IMR-90 (cell line): ENCODE results near the gene RTF1. TPM values are rescaled to one million over a fixed set of nuclear protein-coding genes. Genes with fewer than 3 reads are reported as not detected.

Source experiments
- ATAC-seq: fragments of 200-7000 bp; cut with Tn5 transposase; 2 replicates; pipeline ENCODE4 v1.9.1; 2020; ENCODE audit warnings: low read depth, mild to moderate bottlenecking, moderate library complexity
- BruUV-seq: library from RNA; stranded (reverse); fragments of 400-500 nt; replicated peaks from 2 replicates; lab custom pipeline; 2021; lab: Mats Ljungman, UMichigan
- CTCF ChIA-PET: fragments of 300-600 bp; formaldehyde crosslinking; extraction: SDS; loops from one replicate; lab custom pipeline; 2021; ENCODE audit warnings: antibody characterized with exemption; lab: Yijun Ruan, JAX
- POLR2A ChIA-PET: fragments of 300-600 bp; sonication (Branson Sonifier 250); formaldehyde crosslinking; loops from one replicate; lab custom pipeline; 2022; ENCODE audit warnings: antibody characterized with exemption; ENCODE audit not compliant: unreplicated experiment; lab: Charles Lee
- DNase-seq: peaks from one replicate; pipeline ENCODE4 v3.0.0; 2013
- H2AFZ ChIP-seq: replicated peaks from 2 replicates; pipeline ENCODE3; 2013; ENCODE audit warnings: low read length, mild to moderate bottlenecking; ENCODE audit not compliant: poor library complexity
- H2AK5ac ChIP-seq: 2 replicates; pipeline ENCODE4 v1.6.1; 2013; ENCODE audit warnings: low read depth, low read length, inconsistent platforms
- H2AK9ac ChIP-seq: replicated peaks from 2 replicates; pipeline ENCODE3; 2013; ENCODE audit warnings: mild to moderate bottlenecking, low read depth, low read length, moderate library complexity; ENCODE audit not compliant: poor library complexity
- H2BK120ac ChIP-seq: 2 replicates; pipeline ENCODE4 v1.6.1; 2013; ENCODE audit warnings: low read depth, low read length, inconsistent platforms
- H2BK15ac ChIP-seq: 3 replicates; pipeline ENCODE4 v1.6.1; 2013; ENCODE audit warnings: low read depth, low read length, inconsistent platforms
- H2BK20ac ChIP-seq: 2 replicates; pipeline ENCODE4 v1.6.1; 2013; ENCODE audit warnings: low read depth, mild to moderate bottlenecking, inconsistent platforms, low read length, moderate library complexity
- H2BK5ac ChIP-seq: 2 replicates; pipeline ENCODE4 v1.6.1; 2013; ENCODE audit warnings: mild to moderate bottlenecking, low read depth, low read length, inconsistent platforms; ENCODE audit not compliant: poor library complexity, severe bottlenecking
- H3K14ac ChIP-seq: replicated peaks from 2 replicates; pipeline ENCODE4 v1.6.1; 2013; ENCODE audit warnings: low read depth, low read length, inconsistent platforms
- H3K18ac ChIP-seq: 2 replicates; pipeline ENCODE4 v1.6.1; 2013; ENCODE audit warnings: low read depth, low read length, control low read depth
- H3K23ac ChIP-seq: 2 replicates; pipeline ENCODE4 v1.6.1; 2013; ENCODE audit warnings: low read depth, low read length, inconsistent platforms
- H3K27ac ChIP-seq: 2 replicates; pipeline ENCODE4 v1.5.1; 2013; ENCODE audit warnings: mild to moderate bottlenecking, control low read depth, low read length; ENCODE audit not compliant: insufficient read depth
- H3K27me3 ChIP-seq: 2 replicates; pipeline ENCODE4 v1.6.1; 2013; ENCODE audit warnings: low read length; ENCODE audit not compliant: control insufficient read depth, insufficient read depth
- H3K36me3 ChIP-seq: 2 replicates; pipeline ENCODE4 v1.6.1; 2013; ENCODE audit warnings: low read length, mixed read lengths; ENCODE audit not compliant: control insufficient read depth, insufficient read depth
- H3K4ac ChIP-seq: 2 replicates; pipeline ENCODE4 v1.6.1; 2013; ENCODE audit warnings: low read depth, low read length, inconsistent platforms
- H3K4me1 ChIP-seq: 2 replicates; pipeline ENCODE4 v1.6.1; 2013; ENCODE audit warnings: low read length, mixed read lengths; ENCODE audit not compliant: control insufficient read depth, insufficient read depth
- H3K4me2 ChIP-seq: 2 replicates; pipeline ENCODE4 v1.6.1; 2013; ENCODE audit warnings: low read depth, mild to moderate bottlenecking, control low read depth, low read length, moderate library complexity
- H3K4me3 ChIP-seq: 2 replicates; pipeline ENCODE4 v1.5.1; 2013; ENCODE audit warnings: low read depth, mild to moderate bottlenecking, control low read depth, low read length, moderate library complexity; ENCODE audit not compliant: insufficient read depth
- H3K56ac ChIP-seq: 2 replicates; pipeline ENCODE4 v1.6.1; 2013; ENCODE audit warnings: low read length, inconsistent platforms; ENCODE audit not compliant: insufficient read depth; ENCODE audit errors: extremely low read depth
- H3K79me1 ChIP-seq, 2 experiments: 2 replicates each; pipeline ENCODE4 v1.6.1; 2013; ENCODE audit warnings: low read length in 2 of 2, inconsistent platforms in 1 of 2, low read depth in 1 of 2
- H3K9ac ChIP-seq: 2 replicates; pipeline ENCODE4 v1.6.1; 2013; ENCODE audit warnings: low read depth, low read length, control low read depth
- H3K9me1 ChIP-seq: 2 replicates; pipeline ENCODE4 v1.6.1; 2013; ENCODE audit warnings: low read length, inconsistent platforms; ENCODE audit not compliant: insufficient read depth
- H3K9me3 ChIP-seq: 2 replicates; pipeline ENCODE4 v1.6.1; 2013; ENCODE audit warnings: low read length; ENCODE audit not compliant: control insufficient read depth, insufficient read depth
- H4K20me1 ChIP-seq: 2 replicates; pipeline ENCODE4 v1.6.1; 2013; ENCODE audit warnings: low read length, inconsistent platforms; ENCODE audit not compliant: insufficient read depth
- H4K5ac ChIP-seq: 2 replicates; pipeline ENCODE4 v1.6.1; 2013; ENCODE audit warnings: mild to moderate bottlenecking, low read depth, low read length, control low read depth
- H4K8ac ChIP-seq, 2 experiments: 2 replicates each; pipeline ENCODE4 v1.6.1; 2013; ENCODE audit warnings: low read depth in 2 of 2, low read length in 2 of 2, control low read depth in 1 of 2, inconsistent platforms in 1 of 2
- H4K91ac ChIP-seq: 2 replicates; pipeline ENCODE4 v1.6.1; 2013; ENCODE audit warnings: low read depth, low read length, inconsistent platforms; ENCODE audit not compliant: insufficient read depth
- CHD1 ChIP-seq: IDR thresholded peaks from 2 replicates; pipeline ENCODE4 v1.6.1; 2012; ENCODE audit warnings: low read depth, low read length, improper control_type of control experiment
- WGBS, 2 experiments: methylation state at CpG; one replicate each; pipeline versions ENCODE4 v1.1.5 to v1.1.7; 2013; ENCODE audit warnings: missing lambda C conversion rate in 2 of 2; ENCODE audit not compliant: insufficient read length in 1 of 2; ENCODE audit errors: extremely low coverage in 2 of 2; 5-methylcytosine and 5-hydroxymethylcytosine counted together
- dilution Hi-C: fragments of 300-500 bp; cut with HindIII; formaldehyde crosslinking; loops from one replicate; pipeline ENCODE4 v1.14.3; 2018; ENCODE audit warnings: low sequenced_read_pairs; ENCODE audit not compliant: unreplicated experiment
- in situ Hi-C: fragments of 300-500 bp; cut with MboI; formaldehyde crosslinking; loops from 3 replicates; pipeline ENCODE4 v1.14.3; 2019; ENCODE audit warnings: low sequenced_read_pairs, inconsistent platforms, mixed read lengths
- intact Hi-C: fragments of 100-400 bp; cut with micrococcal nuclease; formaldehyde crosslinking; loops from 2 replicates; pipeline ENCODE4 v1.10.0; 2022
- polyA plus RNA-seq, 3 experiments: library from polyadenylated mRNA; depleted of rRNA; stranded (reverse); fragments of >200 nt; gene quantifications; 2 replicates each; pipeline ENCODE4 v1.2.3, GENCODE V29; 2012; ENCODE audit warnings: low replicate concordance in 1 of 3
- total RNA-seq: library from RNA; depleted of rRNA; stranded (reverse); fragments of >200 nt; gene quantifications from 2 replicates; pipeline ENCODE4 v1.2.3, GENCODE V29; 2012

Gene RTF1
- total and polyA plus RNA-seq, 2 of the 4 experiments (the other 2 are of a cell fraction) = 15.1 to 24.3 TPM

DNA sequence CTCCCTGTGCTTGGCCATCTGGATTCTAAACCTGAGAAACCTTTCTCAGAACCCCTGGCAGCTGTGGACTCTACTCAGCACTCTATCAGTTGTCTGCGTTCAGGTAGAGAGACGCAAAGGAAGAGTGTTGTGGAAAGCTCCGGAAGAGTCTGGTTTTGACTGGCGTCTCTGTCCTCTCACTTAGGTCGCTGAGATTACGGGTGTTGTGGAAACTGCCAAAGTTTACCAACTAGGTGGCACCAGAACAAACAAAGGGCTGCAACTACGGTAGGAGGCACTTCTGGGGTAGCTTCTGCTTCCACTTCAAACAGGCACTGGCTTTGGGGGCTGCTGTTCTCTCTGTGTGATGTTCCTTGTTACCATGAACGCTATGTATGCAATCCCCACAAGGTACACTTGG is 57.5 kb downstream of the RTF1 start:
- Histone ChIP-seq H4K8ac (no peak overlapping the region), H3K79me1 (peaks cover 8 to 19% of the 10 kb centered on the region in 2 experiments; a peak in 2 of 4 replicates), H2BK20ac (no peak overlapping the region), H3K18ac (no peak overlapping the region), H2BK120ac (no peak overlapping the region), H3K56ac (no peak overlapping the region), H3K14ac (no peak overlapping the region), H2BK5ac (no peak overlapping the region), H2BK15ac (no peak overlapping the region), H3K4ac (no peak overlapping the region), H2AK5ac (no peak overlapping the region), H3K4me1 (peaks cover 2% of the 10 kb centered on the region), H3K27ac (no peak overlapping the region), H3K23ac (no peak overlapping the region), H3K27me3 (no peaks in the 10 kb centered on the region), H3K4me2 (no peak overlapping the region), H3K36me3 (peaks cover 54% of the 10 kb centered on the region), H2AFZ (no peak overlapping the region), H4K5ac (no peak overlapping the region), H4K91ac (no peak overlapping the region), H2AK9ac (no peak overlapping the region), H3K9ac (no peak overlapping the region), H3K9me3 (no peaks in the 10 kb centered on the region), H3K4me3 (no peak overlapping the region), H4K20me1 (no peaks in the 10 kb centered on the region), H3K9me1 (peaks cover 15% of the 10 kb centered on the region)
- TF ChIP-seq CHD1 = no peak
- no CpG with 5 or more reads among the region's 8 CpGs for WGBS, 2 experiments
- in situ Hi-C loops (no loop called here), intact Hi-C loops (no loop called here), dilution Hi-C loops (no loop called here)
- CTCF ChIA-PET = interaction anchor here (0.7 kb wide), 1 partner anchor 9 kb away, joined by 3 read pairs; no protein-coding TSS in a partner anchor
- DNase-seq (no peak), ATAC-seq (no peak)
- POLR2A ChIA-PET = no interaction called here
- BruUV-seq = no TSS peak
